IMR-90 (cell line): ENCODE data around the gene FBXL7. TPM values are rescaled to one million over a fixed set of nuclear protein-coding genes. Genes with fewer than 3 reads are reported as not detected.

Experiments
- ATAC-seq: fragments of 200-7000 bp; cut with Tn5 transposase; 2 replicates; pipeline ENCODE4 v1.9.1; 2020; ENCODE audit warnings: low read depth, mild to moderate bottlenecking, moderate library complexity
- BruUV-seq: library from RNA; stranded (reverse); fragments of 400-500 nt; replicated peaks from 2 replicates; lab custom pipeline; 2021; lab: Mats Ljungman, UMichigan
- CTCF ChIA-PET: fragments of 300-600 bp; formaldehyde crosslinking; extraction: SDS; loops from one replicate; lab custom pipeline; 2021; ENCODE audit warnings: antibody characterized with exemption; lab: Yijun Ruan, JAX
- POLR2A ChIA-PET: fragments of 300-600 bp; sonication (Branson Sonifier 250); formaldehyde crosslinking; loops from one replicate; lab custom pipeline; 2022; ENCODE audit warnings: antibody characterized with exemption; ENCODE audit not compliant: unreplicated experiment; lab: Charles Lee
- DNase-seq: peaks from one replicate; pipeline ENCODE4 v3.0.0; 2013
- H2AFZ ChIP-seq: replicated peaks from 2 replicates; pipeline ENCODE3; 2013; ENCODE audit warnings: low read length, mild to moderate bottlenecking; ENCODE audit not compliant: poor library complexity
- H2AK5ac ChIP-seq: 2 replicates; pipeline ENCODE4 v1.6.1; 2013; ENCODE audit warnings: low read depth, low read length, inconsistent platforms
- H2AK9ac ChIP-seq: replicated peaks from 2 replicates; pipeline ENCODE3; 2013; ENCODE audit warnings: mild to moderate bottlenecking, low read depth, low read length, moderate library complexity; ENCODE audit not compliant: poor library complexity
- H2BK120ac ChIP-seq: 2 replicates; pipeline ENCODE4 v1.6.1; 2013; ENCODE audit warnings: low read depth, low read length, inconsistent platforms
- H2BK15ac ChIP-seq: 3 replicates; pipeline ENCODE4 v1.6.1; 2013; ENCODE audit warnings: low read depth, low read length, inconsistent platforms
- H2BK20ac ChIP-seq: 2 replicates; pipeline ENCODE4 v1.6.1; 2013; ENCODE audit warnings: low read depth, mild to moderate bottlenecking, inconsistent platforms, low read length, moderate library complexity
- H2BK5ac ChIP-seq: 2 replicates; pipeline ENCODE4 v1.6.1; 2013; ENCODE audit warnings: mild to moderate bottlenecking, low read depth, low read length, inconsistent platforms; ENCODE audit not compliant: poor library complexity, severe bottlenecking
- H3K14ac ChIP-seq: replicated peaks from 2 replicates; pipeline ENCODE4 v1.6.1; 2013; ENCODE audit warnings: low read depth, low read length, inconsistent platforms
- H3K18ac ChIP-seq: 2 replicates; pipeline ENCODE4 v1.6.1; 2013; ENCODE audit warnings: low read depth, low read length, control low read depth
- H3K23ac ChIP-seq: 2 replicates; pipeline ENCODE4 v1.6.1; 2013; ENCODE audit warnings: low read depth, low read length, inconsistent platforms
- H3K27ac ChIP-seq: 2 replicates; pipeline ENCODE4 v1.5.1; 2013; ENCODE audit warnings: mild to moderate bottlenecking, control low read depth, low read length; ENCODE audit not compliant: insufficient read depth
- H3K27me3 ChIP-seq: 2 replicates; pipeline ENCODE4 v1.6.1; 2013; ENCODE audit warnings: low read length; ENCODE audit not compliant: control insufficient read depth, insufficient read depth
- H3K36me3 ChIP-seq: 2 replicates; pipeline ENCODE4 v1.6.1; 2013; ENCODE audit warnings: low read length, mixed read lengths; ENCODE audit not compliant: control insufficient read depth, insufficient read depth
- H3K4ac ChIP-seq: 2 replicates; pipeline ENCODE4 v1.6.1; 2013; ENCODE audit warnings: low read depth, low read length, inconsistent platforms
- H3K4me1 ChIP-seq: 2 replicates; pipeline ENCODE4 v1.6.1; 2013; ENCODE audit warnings: low read length, mixed read lengths; ENCODE audit not compliant: control insufficient read depth, insufficient read depth
- H3K4me2 ChIP-seq: 2 replicates; pipeline ENCODE4 v1.6.1; 2013; ENCODE audit warnings: low read depth, mild to moderate bottlenecking, control low read depth, low read length, moderate library complexity
- H3K4me3 ChIP-seq: 2 replicates; pipeline ENCODE4 v1.5.1; 2013; ENCODE audit warnings: low read depth, mild to moderate bottlenecking, control low read depth, low read length, moderate library complexity; ENCODE audit not compliant: insufficient read depth
- H3K56ac ChIP-seq: 2 replicates; pipeline ENCODE4 v1.6.1; 2013; ENCODE audit warnings: low read length, inconsistent platforms; ENCODE audit not compliant: insufficient read depth; ENCODE audit errors: extremely low read depth
- H3K79me1 ChIP-seq, 2 experiments: 2 replicates each; pipeline ENCODE4 v1.6.1; 2013; ENCODE audit warnings: low read length in 2 of 2, inconsistent platforms in 1 of 2, low read depth in 1 of 2
- H3K9ac ChIP-seq: 2 replicates; pipeline ENCODE4 v1.6.1; 2013; ENCODE audit warnings: low read depth, low read length, control low read depth
- H3K9me1 ChIP-seq: 2 replicates; pipeline ENCODE4 v1.6.1; 2013; ENCODE audit warnings: low read length, inconsistent platforms; ENCODE audit not compliant: insufficient read depth
- H3K9me3 ChIP-seq: 2 replicates; pipeline ENCODE4 v1.6.1; 2013; ENCODE audit warnings: low read length; ENCODE audit not compliant: control insufficient read depth, insufficient read depth
- H4K20me1 ChIP-seq: 2 replicates; pipeline ENCODE4 v1.6.1; 2013; ENCODE audit warnings: low read length, inconsistent platforms; ENCODE audit not compliant: insufficient read depth
- H4K5ac ChIP-seq: 2 replicates; pipeline ENCODE4 v1.6.1; 2013; ENCODE audit warnings: mild to moderate bottlenecking, low read depth, low read length, control low read depth
- H4K8ac ChIP-seq, 2 experiments: 2 replicates each; pipeline ENCODE4 v1.6.1; 2013; ENCODE audit warnings: low read depth in 2 of 2, low read length in 2 of 2, control low read depth in 1 of 2, inconsistent platforms in 1 of 2
- H4K91ac ChIP-seq: 2 replicates; pipeline ENCODE4 v1.6.1; 2013; ENCODE audit warnings: low read depth, low read length, inconsistent platforms; ENCODE audit not compliant: insufficient read depth
- CEBPB ChIP-seq: IDR thresholded peaks from 2 replicates; pipeline ENCODE4 v1.6.1; 2012; ENCODE audit warnings: low read depth, low read length, improper control_type of control experiment
- CHD1 ChIP-seq: IDR thresholded peaks from 2 replicates; pipeline ENCODE4 v1.6.1; 2012; ENCODE audit warnings: low read depth, low read length, improper control_type of control experiment
- CTCF ChIP-seq: conservative IDR thresholded peaks from 2 replicates; pipeline ENCODE4 v1.5.1; 2012; ENCODE audit warnings: mild to moderate bottlenecking, low read depth, low read length, improper control_type of control experiment
- ELK1 ChIP-seq: fragments of 150-350 bp; IDR thresholded peaks from 2 replicates; pipeline ENCODE4 v1.6.1; 2016; ENCODE audit warnings: low read depth, mild to moderate bottlenecking, low read length, moderate library complexity, borderline replicate concordance
- FOS ChIP-seq: fragments of 150-350 bp; IDR thresholded peaks from 2 replicates; pipeline ENCODE4 v1.6.1; 2016; ENCODE audit warnings: low read depth, low read length
- MAFK ChIP-seq: IDR thresholded peaks from 2 replicates; pipeline ENCODE4 v1.6.1; 2012; ENCODE audit warnings: low read depth, low read length, improper control_type of control experiment
- MAZ ChIP-seq: IDR thresholded peaks from 2 replicates; pipeline ENCODE4 v1.6.1; 2012; ENCODE audit warnings: low read depth, mild to moderate bottlenecking, low read length, improper control_type of control experiment, moderate library complexity, borderline replicate concordance
- MXI1 ChIP-seq: IDR thresholded peaks from 2 replicates; pipeline ENCODE4 v1.6.1; 2012; ENCODE audit warnings: low read depth, mild to moderate bottlenecking, low read length, moderate library complexity, borderline replicate concordance
- NFE2L2 ChIP-seq: fragments of 150-350 bp; IDR thresholded peaks from 2 replicates; pipeline ENCODE4 v1.6.1; 2016; ENCODE audit warnings: low read depth, mild to moderate bottlenecking, low read length
- RCOR1 ChIP-seq: IDR thresholded peaks from 2 replicates; pipeline ENCODE4 v1.6.1; 2012; ENCODE audit warnings: mild to moderate bottlenecking, low read length, improper control_type of control experiment; ENCODE audit not compliant: insufficient replicate concordance
- RFX5 ChIP-seq: IDR thresholded peaks from 2 replicates; pipeline ENCODE4 v1.8.0; 2012; ENCODE audit warnings: low read depth, mild to moderate bottlenecking, low read length, moderate library complexity
- SMC3 ChIP-seq: fragments of 150-350 bp; IDR thresholded peaks from 2 replicates; pipeline ENCODE4 v1.6.1; 2016; ENCODE audit warnings: low read depth, mild to moderate bottlenecking, antibody characterized with exemption, low read length, moderate library complexity
- USF2 ChIP-seq: fragments of 150-350 bp; IDR thresholded peaks from 2 replicates; pipeline ENCODE4 v1.6.1; 2017; ENCODE audit warnings: mild to moderate bottlenecking, antibody characterized with exemption, low read length, low read depth
- WGBS, 2 experiments: methylation state at CpG; one replicate each; pipeline versions ENCODE4 v1.1.5 to v1.1.7; 2013; ENCODE audit warnings: missing lambda C conversion rate in 2 of 2; ENCODE audit not compliant: insufficient read length in 1 of 2; ENCODE audit errors: extremely low coverage in 2 of 2; 5-methylcytosine and 5-hydroxymethylcytosine counted together
- dilution Hi-C: fragments of 300-500 bp; cut with HindIII; formaldehyde crosslinking; loops from one replicate; pipeline ENCODE4 v1.14.3; 2018; ENCODE audit warnings: low sequenced_read_pairs; ENCODE audit not compliant: unreplicated experiment
- in situ Hi-C: fragments of 300-500 bp; cut with MboI; formaldehyde crosslinking; loops from 3 replicates; pipeline ENCODE4 v1.14.3; 2019; ENCODE audit warnings: low sequenced_read_pairs, inconsistent platforms, mixed read lengths
- intact Hi-C: fragments of 100-400 bp; cut with micrococcal nuclease; formaldehyde crosslinking; loops from 2 replicates; pipeline ENCODE4 v1.10.0; 2022
- polyA plus RNA-seq, 3 experiments: library from polyadenylated mRNA; depleted of rRNA; stranded (reverse); fragments of >200 nt; gene quantifications; 2 replicates each; pipeline ENCODE4 v1.2.3, GENCODE V29; 2012; ENCODE audit warnings: low replicate concordance in 1 of 3
- total RNA-seq: library from RNA; depleted of rRNA; stranded (reverse); fragments of >200 nt; gene quantifications from 2 replicates; pipeline ENCODE4 v1.2.3, GENCODE V29; 2012

The FBXL7 gene
- total and polyA plus RNA-seq, 2 of the 4 experiments (the other 2 are of a cell fraction) = 4.1 to 10.2 TPM

GRCh38 chr5:15560421-15560820 lies 60.4 kb downstream of the FBXL7 start:
- no peak overlapping the region for H2BK15ac ChIP-seq
- H2BK5ac ChIP-seq = no peak overlapping the region
- no peak overlapping the region for H2BK120ac ChIP-seq
- ChIA-PET POLR2A (no interaction called here), CTCF (no interaction called here)
- H3K4ac ChIP-seq = no peak overlapping the region
- no peak overlapping the region for H3K4me2 ChIP-seq
- no peak overlapping the region for H3K18ac ChIP-seq
- dilution Hi-C loops (no loop called here), in situ Hi-C loops (no loop called here), intact Hi-C loops (no loop called here)
- no peak overlapping the region for H2BK20ac ChIP-seq
- H3K9me1 ChIP-seq = no peaks in the 10 kb centered on the region
- no peak overlapping the region for H3K4me3 ChIP-seq
- no CpG with 5 or more reads among the region's 3 CpGs for WGBS, 2 experiments
- H3K23ac ChIP-seq = no peak overlapping the region
- H3K36me3 ChIP-seq = no peaks in the 10 kb centered on the region
- H2AK5ac ChIP-seq = no peak overlapping the region
- no peaks in the 10 kb centered on the region for H3K4me1 ChIP-seq
- H3K14ac ChIP-seq = no peak overlapping the region
- H2AK9ac ChIP-seq = no peak overlapping the region
- H3K56ac ChIP-seq = no peak overlapping the region
- H4K5ac ChIP-seq = no peak overlapping the region
- H4K8ac ChIP-seq = no peak overlapping the region
- H3K9me3 ChIP-seq = no peaks in the 10 kb centered on the region
- no peaks in the 10 kb centered on the region for H4K20me1 ChIP-seq
- DNase-seq (no peak), ATAC-seq (no peak)
- no peaks in the 10 kb centered on the region for H3K27me3 ChIP-seq
- no peak overlapping the region for H4K91ac ChIP-seq
- no peak overlapping the region for H3K9ac ChIP-seq
- TF ChIP-seq MAFK (no peak), RCOR1 (no peak), RFX5 (no peak), MXI1 (no peak), USF2 (no peak), CHD1 (no peak), MAZ (no peak), FOS (no peak), ELK1 (no peak), CTCF (no peak), CEBPB (no peak), NFE2L2 (no peak), SMC3 (no peak)
- H3K79me1 ChIP-seq = peaks cover 4 to 6% of the 10 kb centered on the region in 2 experiments; a peak in 3 of 4 replicates
- no peak overlapping the region for H2AFZ ChIP-seq
- BruUV-seq = no TSS peak
- H3K27ac ChIP-seq = no peak overlapping the region
